GM12878 (cell line): Measurements from ENCODE around the gene DGKQ. TPM values are rescaled to one million over a fixed set of nuclear protein-coding genes. Genes with fewer than 3 reads are reported as not detected.

Source experiments
- ATAC-seq: fragments of 200-7000 bp; cut with Tn5 transposase; 3 replicates; pipeline ENCODE4 v1.9.1; 2020; ENCODE audit warnings: mild to moderate bottlenecking, moderate library complexity
- BruUV-seq: library from RNA; stranded (reverse); fragments of 400-500 nt; replicated peaks from 2 replicates; lab custom pipeline; 2021; lab: Mats Ljungman, UMichigan
- CTCF ChIA-PET: fragments of 300-600 bp; sonication (Branson Sonifier 250); formaldehyde crosslinking; extraction: SDS; loops from one replicate; lab custom pipeline; 2021; ENCODE audit warnings: inconsistent platforms; lab: Yijun Ruan, JAX
- POLR2A ChIA-PET: fragments of 350-600 bp; formaldehyde crosslinking; extraction: SDS; loops from one replicate; lab custom pipeline; 2021; ENCODE audit warnings: inconsistent platforms; lab: Charles Lee
- RAD21 ChIA-PET: fragments of 300-600 bp; sonication (Branson Sonifier 250); formaldehyde crosslinking; loops from one replicate; lab custom pipeline; 2023; ENCODE audit warnings: antibody characterized with exemption; ENCODE audit not compliant: unreplicated experiment; lab: Charles Lee
- SMC1A ChIA-PET: fragments of 300-600 bp; sonication (Branson Sonifier 250); formaldehyde crosslinking; loops from one replicate; lab custom pipeline; 2023; ENCODE audit not compliant: unreplicated experiment, uncharacterized antibody; lab: Charles Lee
- DNase-seq: peaks from one replicate; pipeline ENCODE4 v3.0.0-alpha.2; 2011; ENCODE audit warnings: low read depth, low spot score
- FAIRE-seq: peaks from 3 replicates; lab custom pipeline; 2011; peaks lifted over from hg19 to GRCh38; lab: Jason Lieb, UNC
- H2AFZ ChIP-seq: 2 replicates; pipeline ENCODE4 v1.6.0; 2011; ENCODE audit warnings: low read depth, low read length, control low read depth; ENCODE audit not compliant: control insufficient read depth
- H3K27ac ChIP-seq: 2 replicates; pipeline ENCODE4 v1.5.1; 2011; ENCODE audit warnings: control low read depth; ENCODE audit not compliant: control insufficient read depth, insufficient read depth
- H3K27me3 ChIP-seq, 2 experiments: replicated peaks in 1 of 2; 2 replicates each; pipeline versions ENCODE4 v1.6.0 to v1.6.1; 2011; ENCODE audit warnings: low read length in 1 of 2; ENCODE audit not compliant: control insufficient read depth in 2 of 2, insufficient read depth in 2 of 2
- H3K36me3 ChIP-seq, 2 experiments: 2 replicates each; pipeline ENCODE4 v1.5.1; 2011; ENCODE audit warnings: low read length in 1 of 2; ENCODE audit not compliant: control insufficient read depth in 2 of 2, insufficient read depth in 2 of 2
- H3K4me1 ChIP-seq: 2 replicates; pipeline ENCODE4 v1.6.1; 2011; ENCODE audit warnings: mild to moderate bottlenecking, low read length, moderate library complexity, mixed read lengths; ENCODE audit not compliant: control insufficient read depth, insufficient read depth
- H3K4me2 ChIP-seq: 2 replicates; pipeline ENCODE4 v1.6.0; 2011; ENCODE audit warnings: control low read depth; ENCODE audit not compliant: control insufficient read depth, insufficient read depth
- H3K4me3 ChIP-seq: fragments of 200-600 bp; sonication (generic); 2 replicates; pipeline ENCODE4 v1.5.1; 2016
- H3K79me2 ChIP-seq: 2 replicates; pipeline ENCODE4 v1.6.0; 2011; ENCODE audit warnings: low read length; ENCODE audit not compliant: control insufficient read depth, insufficient read depth
- H3K9ac ChIP-seq: 2 replicates; pipeline ENCODE4 v1.8.0; 2011; ENCODE audit warnings: low read length, control low read depth, mixed read lengths; ENCODE audit not compliant: control insufficient read depth, insufficient read depth
- H3K9me3 ChIP-seq: replicated peaks from 3 replicates; pipeline ENCODE4 v1.5.1; 2011; ENCODE audit warnings: mild to moderate bottlenecking, low read length; ENCODE audit not compliant: control insufficient read depth, insufficient read depth
- H4K20me1 ChIP-seq: 2 replicates; pipeline ENCODE4 v1.6.0; 2011; ENCODE audit not compliant: control insufficient read depth, insufficient read depth
- BCL3 ChIP-seq: IDR thresholded peaks from 2 replicates; pipeline ENCODE4 v1.6.1; 2011; ENCODE audit warnings: borderline replicate concordance, low read depth, mild to moderate bottlenecking, moderate library complexity, low read length; ENCODE audit not compliant: insufficient read depth, poor library complexity, severe bottlenecking
- CBFB ChIP-seq: IDR thresholded peaks from 2 replicates; pipeline ENCODE4 v1.6.1; 2016; ENCODE audit warnings: antibody characterized with exemption, low read depth
- E2F4 ChIP-seq: IDR thresholded peaks from 2 replicates; pipeline ENCODE4 v1.6.1; 2012; ENCODE audit warnings: low read depth, low read length, improper control_type of control experiment
- EP300 ChIP-seq, 2 experiments: fragments of 150-350 bp in 1 of 2; IDR thresholded peaks; 2 replicates each; pipeline ENCODE4 v1.6.1; 2011 to 2012; ENCODE audit warnings: low read depth in 2 of 2, low read length in 2 of 2, borderline replicate concordance in 1 of 2, improper control_type of control experiment in 1 of 2, inconsistent platforms in 1 of 2; ENCODE audit not compliant: control insufficient read depth in 1 of 2
- IKZF2 ChIP-seq, 2 experiments: fragments of 450-650 bp; IDR thresholded peaks; 2 replicates each; pipeline ENCODE4 v1.6.1; 2017; ENCODE audit warnings: mild to moderate bottlenecking in 2 of 2, moderate library complexity in 2 of 2
- IRF4 ChIP-seq: IDR thresholded peaks from 2 replicates; pipeline ENCODE4 v1.6.1; 2011; ENCODE audit warnings: low read depth, low read length
- SREBF2 ChIP-seq: IDR thresholded peaks from 2 replicates; pipeline ENCODE4 v1.6.1; 2012; ENCODE audit warnings: mild to moderate bottlenecking, low read length
- SRF ChIP-seq, 2 experiments: IDR thresholded peaks; 2 replicates each; pipeline ENCODE4 v1.6.1; 2011; ENCODE audit warnings: low read depth in 2 of 2, low read length in 2 of 2, mild to moderate bottlenecking in 1 of 2, moderate library complexity in 1 of 2
- ZBTB11 ChIP-seq: fragments of 450-650 bp; formaldehyde crosslinking; IDR thresholded peaks from 2 replicates; pipeline ENCODE4 v1.5.0; 2022; ENCODE audit warnings: mild to moderate bottlenecking, missing genetic modification characterization
- WGBS: methylation state at CpG from one replicate; pipeline ENCODE4 v1.1.6; 2016; ENCODE audit warnings: low lambda C conversion rate; ENCODE audit not compliant: insufficient replicate concordance, insufficient coverage; ENCODE audit errors: missing lambda C conversion rate; 5-methylcytosine and 5-hydroxymethylcytosine counted together
- in situ Hi-C: fragments of 300-500 bp; cut with MboI; formaldehyde crosslinking; loops from 9 replicates; pipeline ENCODE4 v1.14.3; 2018; ENCODE audit warnings: mixed read lengths
- intact Hi-C: fragments of 100-400 bp; cut with micrococcal nuclease; formaldehyde crosslinking; loops from one replicate; pipeline ENCODE4 v1.14.2; 2022; ENCODE audit not compliant: unreplicated experiment
- polyA plus RNA-seq, 11 experiments: library from polyadenylated mRNA; depleted of rRNA in 4 of 11; unstranded in 6 of 11; stranded (reverse) in 5 of 11; fragments of >200 nt; fragmentation: Nextera tagmentation in 4 of 11; fragmentation: Illumina TruSeq in 1 of 11; extraction: Ambion mirVana in 4 of 11; extraction: Trizol in 1 of 11; gene quantifications; 1 replicate in 1 of 11; 2 replicates in 10 of 11; pipeline versions ENCODE4 v1.2.1 to v1.2.3, GENCODE V29; 2011 to 2016; ENCODE audit warnings: inconsistent platforms in 2 of 11, missing spikeins in 2 of 11, low read depth in 1 of 11
- total RNA-seq, 4 experiments: library from RNA; depleted of rRNA in 3 of 4; stranded (reverse); fragments of >200 nt in 3 of 4; fragmentation: Illumina TruSeq in 1 of 4; extraction: Trizol in 1 of 4; gene quantifications; 2 replicates each; pipeline versions ENCODE4 v1.2.1 to v1.2.3, GENCODE V29; 2013 to 2021

The DGKQ gene
- total and polyA plus RNA-seq, 10 of the 15 experiments (the other 5 are each of a cell fraction or from before 2014, with no cell fraction given) = 0.11 to 10.5 (median 1.4) TPM

DNA sequence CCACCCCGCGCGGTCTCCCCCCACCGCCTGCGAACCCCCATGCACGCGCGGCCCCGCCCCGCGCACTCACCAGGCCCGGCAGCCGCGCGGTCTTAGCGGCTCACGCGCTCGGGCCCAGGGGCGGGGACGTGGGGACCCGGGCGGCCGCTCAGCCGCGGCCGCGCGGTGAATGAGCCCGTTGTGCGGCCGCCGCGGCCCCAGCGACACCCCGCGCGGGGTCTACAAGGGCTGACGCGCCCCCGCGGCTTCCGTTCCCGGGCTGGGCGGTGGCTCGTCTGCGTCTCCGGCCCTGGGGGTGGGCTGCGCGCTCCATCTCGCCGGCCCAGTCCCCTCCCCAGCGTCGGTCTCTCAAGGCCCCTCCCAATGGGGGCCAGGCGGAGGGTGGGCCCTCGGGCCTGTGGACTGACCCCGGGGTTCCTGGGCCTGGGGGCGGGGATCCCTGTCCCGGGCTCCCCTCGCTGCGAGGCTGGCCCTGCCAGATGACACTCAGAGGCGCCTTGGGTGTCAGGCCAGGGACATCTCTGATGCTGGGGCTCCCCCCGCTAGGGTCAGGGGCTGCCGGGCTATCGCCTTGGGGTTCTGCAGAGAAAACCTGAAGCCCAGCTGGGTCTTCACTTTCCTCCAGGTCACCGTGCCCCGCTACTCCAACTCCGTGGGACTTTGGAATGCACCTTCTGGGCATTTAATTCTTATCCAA lies 24.2 kb upstream of the DGKQ start:
- Histone ChIP-seq H2AFZ (no peak overlapping the region), H4K20me1 (no peaks in the 10 kb centered on the region), H3K9me3 (no peaks in the 10 kb centered on the region), H3K27me3 (peaks cover 2 to 3% of the 10 kb centered on the region in 2 experiments), H3K4me2 (no peak overlapping the region), H3K4me1 (no peaks in the 10 kb centered on the region), H3K79me2 (no peaks in the 10 kb centered on the region), H3K9ac (no peak overlapping the region), H3K36me3 (no peaks in the 10 kb centered on the region), H3K27ac (no peak overlapping the region), H3K4me3 (no peak overlapping the region)
- in situ Hi-C loops = no loop called here
- BruUV-seq = no TSS peak
- intact Hi-C loops = no loop called here
- POLR2A ChIA-PET = no interaction called here
- ATAC-seq (no peak), FAIRE-seq (no peak), DNase-seq (no peak)
- RAD21 ChIA-PET = no interaction called here
- WGBS = 4% methylated on average over 20 of the region's 68 CpGs
- SMC1A ChIA-PET = no interaction called here
- TF ChIP-seq SRF (IDR thresholded peaks at IDR 0.05; ENCODE audit: low read depth in 2 of 2, low read length in 2 of 2) (no peak), CBFB (no peak), IRF4 (no peak), BCL3 (no peak), SREBF2 (no peak), ZBTB11 (no peak), EP300 (IDR thresholded peaks at IDR 0.05; ENCODE audit: borderline replicate concordance in 1 of 2, control insufficient read depth in 1 of 2, low read depth in 2 of 2, low read length in 2 of 2) (no peak), IKZF2 (IDR thresholded peaks at IDR 0.05) (no peak), E2F4 (no peak)
- CTCF ChIA-PET = no interaction called here
